D721Med (cell line): ENCODE data around the gene VEZF1.

Experiments used
- DNase-seq: peaks from one replicate; pipeline ENCODE4 v3.0.0; 2011; ENCODE audit warnings: low spot score; ENCODE audit not compliant: insufficient read length
- FAIRE-seq: peaks from 2 replicates; lab custom pipeline; 2011; peaks lifted over from hg19 to GRCh38; lab: Jason Lieb, UNC
- CTCF ChIP-seq: IDR thresholded peaks from 2 replicates; pipeline ENCODE4 v1.5.1; 2012; ENCODE audit warnings: mild to moderate bottlenecking, control low read depth; ENCODE audit not compliant: insufficient read depth; ENCODE audit errors: missing control alignments

VEZF1 gene

GRCh38 chr17:57999010-57999495, 11.0 kb upstream of the VEZF1 start:
- TF ChIP-seq CTCF: no peak
- no peak for DNase-seq
- no peak for FAIRE-seq

- no peak for FAIRE-seq
Observed at GRCh38 chr17:57997085-57997809, 9.2 kb upstream of the VEZF1 start.

GRCh38 chr17:57995076-57995956, 7.3 kb upstream of the VEZF1 start:
- no peak for FAIRE-seq
- no peak for DNase-seq
- peak; percentile 83 for TF ChIP-seq CTCF

More at GRCh38 chr17:57997085-57997809, 9.2 kb upstream of the VEZF1 start:
- TF ChIP-seq CTCF: no peak
- no peak for DNase-seq

- DNase-seq (no peak), FAIRE-seq (no peak)
- TF ChIP-seq CTCF: no peak
Observed at GRCh38 chr17:57994436-57994835, 6.4 kb upstream of the VEZF1 start.

GRCh38 chr17:57993471-57994365, 5.7 kb upstream of the VEZF1 start:
- TF ChIP-seq CTCF: no peak
- FAIRE-seq: no peak
- DNase-seq: no peak

GRCh38 chr17:57991537-57991936, 3.5 kb upstream of the VEZF1 start:
- no peak for FAIRE-seq

More at GRCh38 chr17:57991537-57991936, 3.5 kb upstream of the VEZF1 start:
- no peak for TF ChIP-seq CTCF
- no peak for DNase-seq
